IPS-NIHi11 (cell line): ENCODE measurements around the gene ADARB1.

ENCODE experiments used
- DNase-seq: peaks from one replicate; pipeline ENCODE4 v3.0.0; 2012; ENCODE audit warnings: mixed read lengths, low spot score

Gene ADARB1

DNA sequence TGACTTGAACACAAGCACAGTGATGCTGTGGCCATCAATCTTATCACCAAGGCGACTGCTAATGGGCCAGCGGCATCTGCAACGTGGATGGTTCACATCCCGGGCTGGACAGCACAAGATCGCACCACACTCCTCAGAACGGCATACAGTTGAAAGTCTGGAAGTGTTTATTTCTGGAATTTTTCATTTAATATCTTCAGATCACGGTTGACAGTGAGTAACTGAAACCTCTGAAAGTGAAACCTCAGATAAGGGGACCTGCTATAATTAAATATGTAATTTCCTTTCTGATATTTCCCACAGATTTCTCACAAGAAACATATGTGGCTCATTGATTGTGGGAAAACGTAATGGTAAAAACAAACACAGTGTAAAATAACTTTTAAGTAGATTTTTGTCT lies 129.6 kb downstream of the ADARB1 start:
- no peak for DNase-seq

DNA sequence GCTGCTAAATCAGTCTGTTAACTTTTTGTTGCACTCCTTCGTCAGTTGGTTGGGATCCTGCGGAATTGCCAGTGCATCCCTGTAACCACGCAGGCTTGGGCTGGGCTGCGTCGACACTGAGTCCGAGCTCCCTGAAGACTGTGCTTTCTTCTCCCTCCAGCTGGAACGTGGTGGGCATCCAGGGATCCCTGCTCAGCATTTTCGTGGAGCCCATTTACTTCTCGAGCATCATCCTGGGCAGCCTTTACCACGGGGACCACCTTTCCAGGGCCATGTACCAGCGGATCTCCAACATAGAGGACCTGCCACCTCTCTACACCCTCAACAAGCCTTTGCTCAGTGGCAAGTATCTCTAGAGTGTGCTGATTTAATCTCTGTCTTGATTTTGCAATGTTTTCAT lies 130.0 kb downstream of the ADARB1 start:
- DNase-seq, result no peak

DNA sequence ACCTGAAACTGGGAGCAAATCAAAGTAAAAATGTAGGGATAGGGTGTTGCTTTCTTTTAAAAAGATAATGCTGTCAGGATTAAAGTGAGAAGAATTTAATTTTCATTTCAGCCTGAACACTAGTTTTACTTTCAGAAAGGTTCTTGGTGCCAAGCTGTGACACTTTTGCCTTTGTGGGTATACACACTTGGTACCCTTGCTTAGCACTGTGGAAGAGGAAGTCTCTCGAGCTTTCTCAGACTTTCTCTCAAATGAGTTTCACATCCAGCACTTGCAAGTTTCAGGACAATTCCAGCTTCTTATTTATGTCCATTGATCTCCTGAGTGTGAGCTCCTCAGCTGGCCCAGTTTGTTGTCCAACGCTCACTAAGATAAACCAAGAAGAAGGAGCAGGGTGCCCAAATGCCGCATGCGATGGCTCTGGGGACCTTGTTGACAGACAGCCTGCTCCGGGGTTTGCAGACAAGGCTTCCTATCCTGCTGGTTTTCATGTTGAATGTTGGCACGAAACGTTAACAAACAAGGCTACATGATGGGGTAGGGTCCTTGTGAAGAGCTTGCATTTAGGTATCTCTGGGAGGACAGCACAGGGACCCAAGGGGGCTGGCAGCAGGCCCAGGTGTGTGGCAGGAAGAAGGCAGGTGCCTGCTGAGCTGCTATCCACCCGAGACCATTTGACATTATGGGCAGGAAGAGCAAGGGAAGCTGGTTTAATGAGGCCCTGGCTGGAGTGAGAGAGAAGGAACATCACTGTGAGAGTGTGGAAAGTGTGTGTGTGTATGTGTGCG lies 133.7 kb downstream of the ADARB1 start:
- no peak for DNase-seq

DNA sequence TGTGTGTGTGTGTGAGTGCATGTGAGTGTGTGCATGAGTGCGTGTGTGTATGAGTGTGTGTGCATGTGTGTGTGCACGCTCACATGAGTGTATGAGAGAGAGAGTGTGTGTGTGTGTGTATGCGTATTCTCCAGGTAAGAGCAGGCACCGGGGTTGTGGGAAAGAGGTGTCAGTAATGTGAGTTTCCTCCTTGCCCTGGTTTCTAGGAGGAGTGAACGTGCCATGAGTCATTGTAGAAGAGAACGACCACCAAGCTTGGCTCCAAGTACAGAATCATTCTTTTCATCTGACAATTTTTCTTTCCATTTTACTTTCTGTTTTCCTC lies 134.2 kb downstream of the ADARB1 start:
- DNase-seq, result no peak

DNA sequence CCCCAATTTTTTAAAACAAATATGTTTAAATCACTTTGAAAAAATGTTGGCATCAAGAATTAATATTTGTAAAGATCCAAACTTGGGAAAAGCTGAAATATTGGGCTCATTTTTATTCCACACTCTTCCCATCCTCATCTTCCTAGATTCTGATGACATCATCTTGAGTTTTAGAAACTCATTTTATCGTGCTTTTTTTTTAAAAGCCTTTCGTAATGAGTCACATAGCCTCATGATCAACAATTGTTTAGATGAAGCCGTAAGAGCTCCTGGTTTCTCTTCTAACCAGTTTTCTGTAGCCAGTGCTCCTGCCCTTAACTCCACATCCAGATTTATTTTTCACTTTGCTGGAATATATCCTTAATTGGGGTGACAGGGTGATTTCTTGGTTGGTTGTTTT lies 134.7 kb downstream of the ADARB1 start:
- no peak for DNase-seq

DNA sequence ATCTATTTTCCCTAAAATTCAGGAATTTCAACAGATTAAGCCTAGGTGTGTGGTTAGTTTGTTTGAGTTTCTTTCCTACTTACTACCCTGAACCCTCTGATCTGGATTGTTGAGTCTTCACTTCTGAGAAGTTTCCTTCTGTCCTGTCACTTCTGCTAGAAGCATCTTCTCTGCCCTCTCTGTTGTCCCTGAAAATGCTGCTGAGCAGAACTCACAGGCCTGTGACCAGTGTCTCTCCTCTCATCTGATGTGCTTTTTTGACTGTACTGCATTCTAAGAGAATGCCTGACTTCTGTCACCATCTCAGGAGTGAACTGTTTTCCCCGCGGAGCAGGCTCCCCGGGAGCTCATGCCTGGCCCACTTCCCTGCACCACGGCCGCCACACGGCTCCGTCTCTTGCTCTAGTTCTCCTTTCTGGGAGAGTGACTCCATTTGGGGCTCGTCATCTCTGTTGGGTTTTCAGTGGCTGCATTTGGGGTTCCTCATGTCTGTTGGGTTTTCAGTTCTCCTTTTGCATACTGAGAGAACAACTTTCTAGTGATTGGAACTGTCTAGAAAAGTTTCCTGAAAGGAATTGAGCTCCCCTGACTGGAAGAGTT lies 135.4 kb downstream of the ADARB1 start:
- DNase-seq, result no peak

DNA sequence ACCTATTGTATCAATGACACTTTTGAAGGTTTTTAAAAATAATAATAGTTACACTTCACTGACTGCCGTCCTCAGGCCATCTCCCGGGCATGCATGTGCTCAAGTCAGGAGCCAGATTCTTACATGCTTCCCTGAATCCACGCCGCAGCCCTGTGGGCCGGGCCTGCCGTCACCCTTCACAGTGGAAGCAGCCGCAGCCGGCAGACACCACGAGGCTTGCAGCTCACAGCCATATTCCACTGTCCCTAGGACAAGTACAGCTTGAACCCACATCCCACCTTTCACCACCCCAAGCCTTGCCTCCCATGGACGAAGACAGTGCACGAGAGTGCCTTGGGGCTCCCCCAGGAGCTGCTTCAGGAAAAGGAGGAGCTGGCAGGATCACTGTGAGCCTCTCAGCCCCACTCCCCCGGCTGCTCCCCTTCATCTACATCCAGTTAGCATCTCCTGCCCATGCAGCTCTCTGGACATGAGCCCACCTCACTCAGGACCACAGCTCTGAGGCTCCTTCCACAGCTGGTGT lies 136.1 kb downstream of the ADARB1 start:
- DNase-seq, result no peak

DNA sequence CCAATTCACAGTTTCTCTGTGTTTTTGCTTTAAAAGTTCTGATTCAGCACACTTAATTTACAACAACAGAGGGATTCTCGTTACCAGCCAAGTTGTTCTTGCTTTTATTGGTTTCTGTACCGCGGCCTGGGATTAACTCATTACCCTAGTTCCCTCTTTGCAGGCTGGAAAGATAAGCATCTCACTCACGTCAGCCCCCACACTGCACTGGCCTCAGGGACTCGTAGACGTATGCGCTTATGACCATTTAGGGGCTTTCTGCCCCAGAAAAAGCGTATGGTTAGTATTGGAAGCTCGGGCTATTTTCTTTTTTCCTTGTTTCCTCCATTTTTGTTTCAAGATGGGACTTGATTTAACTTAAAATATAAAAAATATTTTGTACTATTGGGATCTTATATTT lies 137.3 kb downstream of the ADARB1 start:
- no peak for DNase-seq

DNA sequence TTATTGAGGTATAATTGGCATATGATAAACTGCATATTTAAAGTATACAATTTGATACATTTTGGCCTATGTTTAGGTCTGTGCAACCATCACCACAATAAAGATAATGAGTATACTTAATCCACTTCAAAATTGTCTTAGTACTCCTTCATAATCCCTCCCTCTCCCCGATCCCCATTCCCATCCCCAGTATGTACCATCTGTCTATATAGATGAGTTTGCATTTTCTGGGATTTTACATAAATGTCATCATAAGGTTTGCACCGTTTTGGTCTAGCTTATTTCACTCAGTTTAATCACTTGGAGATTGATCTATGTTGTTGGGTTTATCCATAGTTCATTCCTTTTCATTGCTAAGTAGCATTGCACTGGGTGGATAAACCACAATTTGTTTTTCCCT lies 139.0 kb downstream of the ADARB1 start:
- DNase-seq, result no peak

DNA sequence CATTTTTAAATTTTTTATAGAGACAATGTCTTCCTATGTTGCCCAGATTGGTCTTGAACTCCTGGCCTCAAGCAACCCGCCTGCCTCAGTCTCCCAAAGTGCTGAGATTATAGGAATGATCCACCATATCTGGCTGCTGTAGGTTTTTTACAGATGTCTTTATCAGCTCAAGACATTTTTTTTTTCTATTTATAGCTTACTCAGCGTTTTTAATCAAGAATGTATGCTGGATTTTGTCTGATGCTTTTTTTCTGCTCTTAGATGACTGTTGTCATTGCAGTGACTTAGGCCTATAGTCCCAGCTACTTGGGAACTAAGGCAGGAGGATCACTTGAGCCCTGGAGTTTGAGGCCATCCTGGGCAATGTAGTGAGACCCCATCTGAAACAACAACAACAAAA lies 140.8 kb downstream of the ADARB1 start:
- no peak for DNase-seq

DNA sequence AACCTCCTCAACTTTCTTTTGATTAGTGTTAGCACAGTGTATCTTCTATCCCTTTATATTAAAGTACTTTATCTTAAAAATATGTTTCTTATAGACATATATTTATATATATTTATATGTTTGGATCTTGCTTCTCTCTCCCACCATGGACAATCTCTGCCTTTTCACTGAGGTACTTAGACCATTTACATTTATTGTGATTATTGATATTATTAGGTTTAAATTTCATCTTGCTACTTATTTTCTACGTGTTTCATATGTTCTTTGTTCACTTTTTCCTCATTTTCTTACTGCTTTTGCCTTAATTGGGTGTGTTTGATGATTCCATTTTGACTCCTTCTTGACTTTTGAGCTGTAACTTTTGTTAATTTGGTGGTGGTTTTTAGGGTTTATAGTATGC lies 142.6 kb downstream of the ADARB1 start:
- DNase-seq, result no peak

DNA sequence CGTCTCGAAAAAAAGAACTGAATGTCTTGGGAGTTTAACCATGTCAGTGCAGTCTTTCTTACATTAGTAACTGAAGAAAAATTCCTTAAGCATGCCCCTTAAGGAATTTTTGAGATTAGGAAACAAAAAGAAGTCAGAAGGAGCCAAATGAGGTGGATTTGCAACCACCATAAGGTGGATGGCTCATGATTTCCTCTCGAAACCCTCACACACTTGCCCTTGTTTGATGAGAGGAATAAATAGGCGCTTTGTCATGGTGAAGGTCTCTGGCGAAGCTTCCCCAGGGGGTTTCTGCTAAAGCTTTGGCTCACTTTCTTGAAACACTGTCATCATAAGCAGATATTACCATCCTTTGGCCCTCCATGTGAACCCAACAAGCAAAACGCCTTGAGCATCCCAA lies 145.1 kb downstream of the ADARB1 start:
- no peak for DNase-seq

DNA sequence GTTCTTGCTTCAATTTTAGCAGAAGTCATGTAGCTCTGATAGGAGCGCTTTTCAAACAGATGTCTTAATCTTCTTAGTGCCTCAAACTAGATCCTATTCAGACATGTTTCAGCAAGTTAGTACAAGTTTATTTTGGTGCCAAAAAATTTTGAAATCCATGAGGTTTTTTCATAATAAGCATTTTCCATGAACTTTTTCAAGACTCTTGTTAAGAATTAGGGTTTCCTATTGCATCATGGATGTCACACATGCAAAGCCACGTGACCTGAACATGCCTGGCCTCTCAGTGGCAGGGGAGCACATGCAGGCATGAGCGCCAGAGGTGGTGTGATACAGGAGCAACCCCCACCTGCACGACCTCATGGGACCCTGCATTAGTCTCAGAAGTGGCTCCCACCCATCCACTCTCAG lies 145.7 kb downstream of the ADARB1 start:
- no peak for DNase-seq

DNA sequence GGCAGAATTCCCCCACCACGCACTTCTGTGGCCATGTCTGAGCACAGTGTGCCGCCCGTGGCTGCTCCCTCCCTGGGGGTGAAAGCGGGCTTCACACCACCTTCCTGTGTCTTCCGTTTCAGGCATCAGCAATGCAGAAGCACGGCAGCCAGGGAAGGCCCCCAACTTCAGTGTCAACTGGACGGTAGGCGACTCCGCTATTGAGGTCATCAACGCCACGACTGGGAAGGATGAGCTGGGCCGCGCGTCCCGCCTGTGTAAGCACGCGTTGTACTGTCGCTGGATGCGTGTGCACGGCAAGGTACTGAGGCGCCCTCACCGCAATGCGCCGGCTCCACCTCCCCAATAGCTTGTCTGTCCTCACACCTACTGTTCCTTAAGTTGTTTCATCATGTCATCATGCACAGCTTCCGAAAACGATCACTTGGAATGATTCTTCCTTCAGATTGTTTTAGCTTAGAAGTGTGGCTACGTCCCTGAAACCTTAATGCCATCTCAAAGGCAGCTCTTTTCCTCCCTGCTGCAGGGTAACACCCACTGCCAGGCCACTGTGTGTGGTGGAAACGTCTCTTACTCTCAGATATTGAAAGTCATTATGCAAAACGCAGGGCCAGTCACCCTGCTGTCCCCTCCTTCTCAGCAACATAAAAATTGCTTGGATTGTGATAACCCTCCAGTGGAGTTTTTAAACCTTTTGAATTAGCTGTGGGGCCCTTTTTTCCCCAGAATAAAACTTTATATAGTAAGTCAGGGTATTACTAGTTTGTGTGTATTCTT lies 146.5 kb downstream of the ADARB1 start:
- no peak for DNase-seq

DNA sequence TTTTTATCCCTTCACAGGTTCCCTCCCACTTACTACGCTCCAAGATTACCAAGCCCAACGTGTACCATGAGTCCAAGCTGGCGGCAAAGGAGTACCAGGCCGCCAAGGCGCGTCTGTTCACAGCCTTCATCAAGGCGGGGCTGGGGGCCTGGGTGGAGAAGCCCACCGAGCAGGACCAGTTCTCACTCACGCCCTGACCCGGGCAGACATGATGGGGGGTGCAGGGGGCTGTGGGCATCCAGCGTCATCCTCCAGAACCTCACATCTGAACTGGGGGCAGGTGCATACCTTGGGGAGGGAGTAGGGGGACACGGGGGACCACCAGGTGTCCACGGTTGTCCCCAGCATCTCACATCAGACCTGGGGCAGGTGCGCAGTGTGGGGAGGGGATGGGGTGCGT lies 147.6 kb downstream of the ADARB1 start:
- no peak for DNase-seq

DNA sequence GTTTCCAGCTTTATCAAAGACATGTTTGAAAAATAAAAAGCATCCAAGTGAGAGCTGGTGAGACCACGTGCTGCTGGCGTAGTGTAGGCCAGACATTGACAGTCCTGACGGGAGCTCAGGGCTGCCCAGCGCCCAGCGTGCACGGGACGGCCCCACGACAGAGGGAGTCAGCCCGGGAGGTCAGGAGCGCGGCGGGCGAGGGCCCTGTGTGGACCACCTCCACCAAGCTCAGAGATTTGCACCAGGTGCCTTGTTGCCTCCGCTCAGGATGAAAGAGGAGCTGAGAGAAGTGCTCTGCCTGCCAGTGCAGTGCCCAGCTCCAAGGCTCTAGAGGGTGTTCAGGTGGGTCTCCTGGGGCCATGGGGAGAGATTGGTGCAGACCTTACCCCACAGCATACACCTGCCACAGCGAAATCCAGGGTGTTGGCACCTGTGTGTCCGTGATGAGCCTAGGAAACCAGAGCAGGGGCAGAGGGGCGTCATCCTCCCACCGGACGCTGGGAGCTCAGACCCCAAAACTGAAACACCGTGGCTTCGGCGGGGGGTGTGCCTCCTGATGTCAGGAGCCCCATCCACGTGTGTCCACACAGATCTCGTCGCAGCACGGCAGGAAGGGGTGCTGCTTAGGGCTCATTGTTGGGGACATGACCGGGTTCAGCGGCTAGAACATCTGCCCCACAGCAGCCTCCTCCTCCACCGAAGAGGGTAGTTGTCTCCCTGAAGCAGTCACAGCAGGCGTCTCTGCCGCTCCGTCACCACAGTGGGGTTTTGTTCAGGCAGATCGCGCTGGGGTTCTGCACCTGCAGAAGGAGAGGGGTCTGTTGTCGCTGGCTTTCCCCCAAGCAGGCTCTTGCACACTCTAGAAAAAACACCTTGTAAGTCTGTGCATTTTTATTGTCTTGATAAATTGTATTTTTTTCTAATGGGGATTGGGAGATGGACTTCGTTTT lies 149.1 kb downstream of the ADARB1 start:
- no peak for DNase-seq

DNA sequence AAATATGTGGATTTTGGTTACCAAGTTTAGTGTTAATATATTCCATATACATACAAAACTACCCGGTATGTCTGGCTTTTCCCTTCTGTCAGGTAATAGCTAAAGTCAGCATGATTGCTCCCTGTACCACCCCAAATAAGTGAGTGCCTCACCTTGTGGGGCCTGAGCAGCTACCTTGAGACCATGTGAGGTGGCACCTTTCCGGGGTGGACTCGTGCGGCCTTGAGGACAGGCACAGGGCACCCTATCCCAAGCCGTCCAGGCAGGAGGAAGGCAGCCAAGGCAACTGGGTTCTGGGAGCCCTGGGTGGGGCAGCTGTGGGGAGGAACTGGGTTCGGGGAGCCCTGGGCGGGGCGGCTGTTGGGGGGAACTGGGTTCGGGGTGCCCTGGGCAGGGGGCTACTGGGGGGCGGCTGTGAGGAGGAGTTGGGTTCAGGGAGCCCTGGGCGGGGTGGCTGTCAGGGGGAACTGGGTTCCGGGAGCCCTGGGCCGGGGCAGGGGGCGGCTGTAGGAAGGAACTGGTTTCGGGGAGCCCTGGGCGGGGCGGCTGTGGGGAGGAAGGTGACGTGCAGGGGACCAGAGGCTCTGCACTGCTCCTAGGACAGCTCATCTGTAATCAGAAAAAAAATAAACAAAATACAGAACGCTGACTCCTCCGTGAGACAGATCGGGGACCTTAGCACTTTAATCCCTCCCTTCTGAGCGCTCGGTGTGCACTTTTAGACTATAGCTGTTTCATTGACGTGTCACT lies 150.0 kb downstream of the ADARB1 start:
- DNase-seq, result no peak

DNA sequence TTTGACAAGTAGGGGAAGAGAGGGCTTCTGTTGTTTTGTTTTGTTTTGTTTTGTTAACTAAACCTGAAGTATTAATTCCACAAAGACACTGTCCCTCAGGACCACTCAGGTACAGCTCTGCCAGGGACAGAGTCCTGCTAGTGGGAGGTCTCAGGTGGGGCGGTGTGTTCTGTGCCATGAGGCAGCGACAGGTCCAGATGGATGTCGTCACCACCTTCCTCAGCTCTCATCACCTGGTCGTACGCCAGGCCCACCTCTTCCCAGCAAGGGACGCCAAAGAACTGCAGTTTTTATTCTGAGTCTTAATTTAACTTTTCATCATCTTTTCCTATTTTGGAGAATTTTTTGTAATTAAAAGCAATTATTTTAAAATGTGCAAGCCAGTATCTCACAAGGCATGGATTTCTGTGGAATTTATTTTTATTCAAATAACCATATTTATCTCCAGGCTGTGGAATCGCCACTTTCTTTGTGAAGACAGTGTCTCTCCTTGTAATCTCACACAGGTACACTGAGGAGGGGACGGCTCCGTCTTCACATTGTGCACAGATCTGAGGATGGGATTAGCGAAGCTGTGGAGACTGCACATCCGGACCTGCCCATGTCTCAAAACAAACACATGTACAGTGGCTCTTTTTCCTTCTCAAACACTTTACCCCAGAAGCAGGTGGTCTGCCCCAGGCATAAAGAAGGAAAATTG lies 150.8 kb downstream of the ADARB1 start:
- DNase-seq, result no peak

DNA sequence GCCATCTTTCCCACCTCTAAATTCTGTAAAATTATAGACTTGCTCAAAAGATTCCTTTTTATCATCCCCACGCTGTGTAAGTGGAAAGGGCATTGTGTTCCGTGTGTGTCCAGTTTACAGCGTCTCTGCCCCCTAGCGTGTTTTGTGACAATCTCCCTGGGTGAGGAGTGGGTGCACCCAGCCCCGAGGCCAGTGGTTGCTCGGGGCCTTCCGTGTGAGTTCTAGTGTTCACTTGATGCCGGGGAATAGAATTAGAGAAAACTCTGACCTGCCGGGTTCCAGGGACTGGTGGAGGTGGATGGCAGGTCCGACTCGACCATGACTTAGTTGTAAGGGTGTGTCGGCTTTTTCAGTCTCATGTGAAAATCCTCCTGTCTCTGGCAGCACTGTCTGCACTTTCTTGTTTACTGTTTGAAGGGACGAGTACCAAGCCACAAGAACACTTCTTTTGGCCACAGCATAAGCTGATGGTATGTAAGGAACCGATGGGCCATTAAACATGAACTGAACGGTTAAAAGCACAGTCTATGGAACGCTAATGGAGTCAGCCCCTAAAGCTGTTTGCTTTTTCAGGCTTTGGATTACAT lies 151.5 kb downstream of the ADARB1 start:
- DNase-seq, result no peak
